NCI-H2227 (cell line): ENCODE data around the gene TUBB3.
"Not testable (repeated sequence)": the region's sequence is repeated elsewhere in the genome, so short reads cannot be mapped to it uniquely, and the experiment has no call there.

Experiments used
- DNase-seq: peaks from one replicate; lab custom pipeline; 2025; ENCODE audit not compliant: unreplicated experiment; lab: John Stamatoyannopoulos, UW

The TUBB3 gene

DNA sequence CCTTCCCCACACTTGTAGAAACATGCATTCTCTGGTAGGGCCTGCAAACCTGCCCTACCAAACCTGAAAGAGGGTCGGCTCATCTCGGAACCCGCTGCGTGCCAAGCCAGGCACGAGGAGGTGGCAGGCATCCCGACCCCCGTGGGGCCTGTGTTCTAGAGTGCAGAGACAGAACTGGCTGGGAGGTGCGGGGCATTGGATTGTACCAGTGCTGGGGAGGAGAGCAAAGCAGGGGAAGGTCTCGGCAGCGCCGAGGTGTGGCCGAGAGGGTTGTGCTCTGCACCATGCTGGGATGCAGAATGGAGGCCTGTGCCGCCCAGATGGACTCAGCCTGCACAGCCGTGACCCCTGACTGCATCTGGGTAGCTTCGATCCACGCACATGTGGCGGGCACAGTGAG lies 22.3 kb upstream of the TUBB3 start:
- no peak for DNase-seq

DNA sequence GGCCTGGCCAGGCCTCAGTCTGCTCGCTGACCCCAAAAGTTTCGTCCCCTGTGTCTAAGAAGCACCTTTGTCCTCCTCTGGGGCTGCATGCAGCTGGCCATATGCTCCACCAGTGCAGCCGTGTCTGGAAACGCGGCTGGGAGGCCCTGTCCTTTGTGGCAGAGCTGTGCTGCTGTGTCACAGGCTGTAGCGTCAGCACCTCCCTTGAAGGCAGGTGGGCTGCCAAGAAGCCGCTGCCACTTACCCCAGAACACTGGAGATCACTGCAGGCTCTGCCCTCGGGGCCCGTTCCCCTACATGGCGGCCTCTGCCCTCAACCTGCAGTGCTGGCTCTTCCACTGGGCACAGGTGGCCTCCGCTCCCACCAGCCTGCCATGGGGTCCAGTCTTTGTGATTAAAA lies 20.2 kb upstream of the TUBB3 start:
- DNase-seq: no peak

DNA sequence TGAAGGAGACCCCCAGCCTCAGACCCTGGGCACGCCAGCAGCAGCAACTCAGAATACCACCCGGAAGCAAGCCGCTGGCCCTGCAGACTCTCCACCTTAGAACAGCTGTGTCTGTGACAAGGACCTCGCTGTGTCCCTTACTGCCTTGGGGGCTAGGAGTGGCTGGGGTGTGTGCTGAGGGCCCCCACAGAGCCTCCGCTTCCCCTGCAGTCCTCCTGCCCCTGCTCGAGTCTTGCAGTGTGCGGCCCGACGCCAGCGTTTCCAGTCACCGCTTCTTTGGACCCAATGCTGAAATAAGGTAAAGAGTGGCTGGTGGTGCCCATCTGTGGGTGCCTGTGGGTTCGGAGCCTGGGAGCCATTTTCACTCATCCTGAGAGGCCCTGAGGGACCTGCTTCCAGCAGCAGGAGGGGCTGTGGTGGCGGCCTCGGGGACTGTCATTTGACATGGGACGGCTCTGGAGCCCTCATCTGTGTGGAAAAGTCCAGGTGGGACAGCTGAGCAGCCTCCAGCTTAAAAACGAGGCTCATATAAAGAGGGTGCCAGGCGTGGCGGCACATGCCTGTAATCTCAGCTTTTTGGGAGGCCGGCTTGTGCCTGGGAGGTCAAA lies 19.1 kb upstream of the TUBB3 start:
- no peak for DNase-seq

DNA sequence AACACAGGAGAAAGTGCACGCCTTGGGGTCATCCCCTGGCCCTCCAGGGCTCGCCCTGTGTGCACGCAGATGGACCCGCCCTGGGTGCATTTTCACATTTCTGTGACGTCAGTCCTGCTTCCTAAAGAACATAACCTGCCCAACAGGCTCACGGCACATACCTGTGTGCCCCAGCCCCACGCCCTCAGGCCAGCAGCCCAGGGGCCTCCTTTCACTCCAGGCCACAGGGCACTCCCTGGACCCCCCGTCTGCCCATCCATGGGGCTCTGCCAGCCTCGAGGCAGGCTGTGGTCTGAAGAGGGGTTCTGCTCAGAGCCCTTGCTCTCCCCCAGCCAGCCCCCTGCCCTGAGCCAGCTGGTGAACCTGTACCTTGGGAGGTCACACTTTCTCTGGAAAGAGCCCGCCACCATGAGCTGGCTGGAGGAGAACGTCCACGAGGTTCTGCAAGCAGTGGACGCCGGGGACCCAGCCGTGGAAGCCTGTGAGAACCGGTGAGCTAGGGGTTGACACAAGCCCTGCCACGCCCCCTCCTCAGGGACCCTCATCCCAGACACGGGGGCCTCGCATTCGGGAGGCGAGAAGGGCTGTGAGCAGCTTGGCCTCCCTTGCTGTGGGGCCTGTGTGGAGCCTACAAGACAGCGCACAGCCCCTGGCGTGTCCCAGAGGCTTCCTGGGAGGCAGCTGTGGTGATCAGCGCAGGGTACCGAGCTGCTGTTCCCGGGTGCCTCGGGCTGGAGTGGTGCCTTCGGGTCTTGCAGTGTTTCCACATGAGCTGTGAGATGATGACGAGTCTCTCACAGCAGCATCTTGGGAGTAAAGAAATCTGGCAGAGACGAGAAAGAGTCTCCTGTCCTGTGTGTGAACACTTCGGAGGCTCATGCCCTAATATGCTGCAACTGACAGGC lies 18.3 kb upstream of the TUBB3 start:
- DNase-seq: no peak

DNA sequence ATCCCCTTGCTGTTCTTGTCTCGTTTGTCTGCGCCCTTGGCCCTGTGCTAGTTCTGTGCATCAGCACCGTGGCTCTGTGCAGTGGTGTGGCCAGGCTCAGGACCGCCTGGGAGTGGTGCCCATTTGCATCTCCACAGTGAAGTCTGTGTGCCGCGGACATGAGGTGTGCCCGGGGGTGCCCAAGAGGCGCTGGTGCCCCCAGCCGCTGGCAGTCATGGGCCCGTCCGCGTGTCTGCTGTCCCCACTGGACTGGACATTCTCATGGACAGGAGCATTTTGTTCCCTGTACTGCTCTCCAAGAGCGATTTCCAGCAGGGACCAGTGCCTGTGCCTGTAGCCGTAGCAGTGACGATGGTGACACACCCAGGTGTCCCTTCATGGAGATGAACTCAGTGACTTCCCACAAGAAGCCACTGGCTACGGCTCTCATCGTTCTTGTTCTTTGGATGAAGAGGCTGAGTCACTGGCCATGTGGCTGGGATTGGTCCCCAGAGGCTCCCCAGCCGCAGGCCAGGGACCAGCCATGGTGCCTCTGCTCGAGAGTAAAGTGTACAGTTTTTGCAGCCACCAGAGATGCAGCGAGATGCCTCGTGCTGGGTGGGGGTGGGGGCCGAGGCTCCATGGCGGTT lies 17.5 kb upstream of the TUBB3 start:
- DNase-seq: no peak

DNA sequence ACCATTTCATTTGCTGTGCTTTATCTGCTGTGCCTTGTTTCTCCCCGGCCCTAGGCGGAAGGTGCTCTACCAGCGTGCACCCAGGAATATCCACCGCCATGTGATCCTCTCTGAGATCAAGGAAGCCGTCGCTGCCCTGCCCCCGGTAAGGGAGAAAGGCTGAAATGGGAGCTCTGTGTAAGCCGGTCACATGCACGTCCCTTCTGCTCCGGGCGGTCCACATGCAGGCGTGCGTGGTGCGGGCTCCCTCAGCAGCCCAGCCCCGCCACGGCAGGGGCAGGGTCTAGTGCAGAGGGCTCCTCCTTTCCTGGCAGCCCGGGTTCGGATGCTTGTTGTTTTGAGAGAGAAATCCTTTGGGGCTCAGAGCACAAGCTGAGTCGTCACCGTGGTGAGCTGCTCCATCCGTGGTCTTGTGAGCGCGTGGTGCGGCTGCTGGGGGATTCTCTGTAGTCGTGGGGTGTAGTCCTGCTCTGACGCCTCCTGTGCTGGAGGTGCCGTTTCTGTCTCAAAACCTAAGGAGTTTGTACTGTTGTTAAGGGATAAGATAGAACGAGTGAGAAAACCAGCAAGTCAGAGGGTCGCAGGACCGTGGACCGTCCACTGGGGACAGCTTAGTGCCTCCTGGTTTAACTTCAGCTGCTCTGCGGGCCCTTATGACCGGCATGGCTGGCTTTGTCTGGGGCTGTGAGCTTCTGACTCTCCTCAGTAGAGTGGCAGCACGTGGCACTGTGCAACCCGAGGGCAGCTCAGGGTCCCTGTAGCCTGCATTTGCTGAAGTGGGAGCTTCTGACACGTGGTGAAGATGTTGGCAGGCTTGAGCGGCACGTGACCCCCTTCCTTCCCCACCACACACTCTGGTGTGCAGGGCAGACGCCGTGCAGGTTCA lies 16.8 kb upstream of the TUBB3 start:
- DNase-seq: no peak

DNA sequence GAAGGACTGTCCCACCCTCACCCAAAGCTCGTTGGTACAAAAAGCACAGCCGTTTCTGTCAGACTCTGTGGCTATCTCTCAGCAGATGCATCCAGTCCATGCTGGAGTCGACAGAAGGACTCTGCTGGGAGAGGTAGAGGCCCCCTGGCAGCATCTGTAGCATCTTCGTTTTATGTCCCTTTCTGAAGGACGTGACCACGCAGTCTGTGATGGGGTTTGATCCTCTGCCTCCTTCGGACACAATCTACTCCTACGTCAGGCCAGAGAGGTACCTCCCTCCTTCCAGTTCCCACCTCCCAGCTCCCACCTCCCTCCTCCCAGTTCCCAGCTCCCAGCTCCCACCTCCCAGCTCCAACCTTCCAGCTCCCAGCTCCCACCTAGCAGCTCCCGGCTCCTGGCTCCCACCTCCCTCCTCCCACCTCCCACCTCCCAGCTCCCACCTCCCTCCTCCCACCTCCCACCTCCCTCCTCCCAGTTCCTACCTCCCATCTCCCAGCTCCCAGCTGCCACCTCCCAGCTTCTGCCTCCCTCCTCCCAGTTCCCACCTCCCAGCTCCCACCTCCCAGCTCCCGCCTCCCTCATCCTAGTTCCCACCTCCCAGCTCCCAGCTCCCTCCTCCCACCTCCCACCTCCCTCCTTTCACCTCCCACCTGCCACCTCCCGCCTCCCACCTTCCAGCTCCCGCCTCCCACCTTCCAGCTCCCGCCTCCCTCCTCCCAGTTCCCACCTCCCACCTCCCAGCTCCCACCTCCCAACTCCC lies 15.9 kb upstream of the TUBB3 start:
- DNase-seq: no peak

DNA sequence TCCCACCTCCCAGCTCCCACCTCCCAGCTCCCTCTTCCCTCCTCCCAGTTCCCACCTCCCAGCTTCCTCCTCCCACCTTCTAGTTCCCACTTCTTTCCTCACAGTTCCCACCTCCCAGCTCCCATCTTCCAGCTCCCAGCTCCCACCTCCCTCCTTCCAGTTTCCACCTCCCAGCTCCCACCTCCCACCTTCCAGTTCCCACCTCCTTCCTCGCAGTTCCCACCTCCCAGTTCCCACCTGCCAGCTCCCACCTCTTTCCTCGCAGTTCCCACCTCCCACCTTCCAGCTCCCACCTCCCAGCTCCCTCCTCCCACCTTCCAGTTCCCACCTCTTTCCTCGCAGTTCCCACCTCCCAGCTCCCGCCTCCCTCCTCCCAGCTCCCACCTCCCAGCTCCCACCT lies 14.9 kb upstream of the TUBB3 start:
- no peak for DNase-seq

DNA sequence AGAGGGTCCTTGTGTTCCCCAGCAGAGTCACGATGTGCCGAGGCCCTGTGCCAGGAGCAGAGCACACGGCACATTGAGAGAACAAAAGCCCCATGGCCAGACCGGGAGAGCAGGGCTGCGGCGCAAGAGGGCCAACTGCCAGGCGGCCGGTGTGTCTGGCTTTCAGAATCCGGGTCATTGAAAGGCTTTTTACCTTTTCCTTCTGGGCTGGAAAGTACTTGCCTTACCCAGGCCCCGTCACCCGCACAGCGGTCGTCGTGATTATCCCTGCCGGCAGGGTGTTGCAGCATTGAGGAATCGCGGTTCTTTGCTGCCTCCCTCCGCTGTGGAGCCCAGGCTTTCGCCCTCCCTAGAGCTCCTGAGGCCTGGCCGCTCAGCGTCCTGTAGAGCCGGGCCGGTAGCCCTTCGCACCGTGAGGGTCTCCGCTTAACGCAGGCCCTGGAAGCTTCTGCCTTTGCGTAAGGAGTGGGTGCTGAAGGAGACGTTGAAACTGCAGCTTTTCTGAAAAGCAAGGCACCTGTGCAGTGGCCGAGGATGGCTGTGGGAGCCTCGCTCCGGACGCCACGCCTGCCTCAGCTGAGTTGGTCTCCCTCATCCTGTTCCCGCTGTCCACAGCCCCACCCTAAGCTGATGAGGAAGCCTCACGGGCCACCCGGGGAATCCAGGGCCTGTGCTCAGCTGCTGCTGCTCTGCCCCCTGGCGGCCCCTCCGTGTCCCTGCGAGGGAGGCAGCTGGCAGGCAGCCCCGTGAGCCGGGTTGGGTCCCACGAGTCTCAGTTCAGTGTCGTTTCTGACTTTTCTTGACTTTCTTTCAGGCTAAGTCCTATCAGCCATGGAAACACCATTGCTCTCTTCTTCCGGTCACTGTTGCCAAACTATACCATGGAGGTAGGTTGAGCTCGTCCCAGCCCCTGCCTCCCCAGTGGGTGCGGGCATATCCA lies 13.1 kb upstream of the TUBB3 start:
- peak; percentile 30 for DNase-seq

DNA sequence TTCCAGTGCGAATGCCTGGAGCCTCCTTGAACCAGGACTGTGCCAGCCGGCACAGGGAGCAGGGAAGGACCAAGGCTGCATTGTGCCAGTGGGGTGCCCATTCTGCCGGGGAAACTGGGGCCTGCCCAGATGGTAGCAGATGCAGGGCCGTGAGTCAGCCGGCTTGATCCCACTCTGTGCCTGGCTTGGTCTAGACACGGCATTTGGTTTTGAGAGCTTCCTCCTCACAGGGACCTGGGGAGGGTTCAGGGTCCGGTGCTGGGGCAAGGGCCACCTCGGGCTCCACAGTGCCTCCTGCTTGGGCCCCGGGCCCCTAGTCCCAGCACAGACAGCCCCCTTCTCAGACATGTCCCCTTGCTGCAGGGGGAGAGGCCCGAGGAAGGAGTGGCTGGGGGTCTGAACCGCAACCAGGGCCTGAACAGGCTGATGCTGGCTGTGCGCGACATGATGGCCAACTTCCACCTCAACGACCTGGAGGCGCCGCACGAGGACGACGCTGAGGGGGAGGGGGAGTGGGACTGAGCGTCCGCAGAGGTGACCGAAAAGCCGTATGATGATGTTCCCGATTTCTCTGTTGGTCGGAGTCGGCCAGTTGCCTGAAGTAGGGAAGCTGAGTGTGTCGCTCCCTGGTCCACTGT lies 12.3 kb upstream of the TUBB3 start:
- DNase-seq: no peak

DNA sequence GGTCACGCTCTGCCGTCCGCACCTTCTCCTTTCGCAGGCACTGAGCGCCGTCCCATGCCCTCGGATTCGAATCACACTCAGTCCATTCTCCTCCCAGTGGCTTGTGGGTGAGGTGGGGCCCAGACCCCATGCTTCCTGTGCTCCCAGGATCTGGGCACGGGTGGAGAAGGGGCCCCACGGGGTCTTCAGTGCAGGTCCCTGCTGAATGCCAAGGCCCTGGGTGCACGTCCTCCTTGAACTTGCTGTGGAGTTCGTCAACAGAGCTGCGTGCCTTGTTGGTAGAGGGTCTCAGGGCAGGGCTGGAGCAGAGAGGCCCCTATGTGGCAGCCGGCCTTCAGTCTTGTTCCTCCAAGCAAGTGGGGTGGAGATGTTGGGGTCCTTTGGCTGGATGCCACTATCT lies 11.8 kb upstream of the TUBB3 start:
- no peak for DNase-seq

DNA sequence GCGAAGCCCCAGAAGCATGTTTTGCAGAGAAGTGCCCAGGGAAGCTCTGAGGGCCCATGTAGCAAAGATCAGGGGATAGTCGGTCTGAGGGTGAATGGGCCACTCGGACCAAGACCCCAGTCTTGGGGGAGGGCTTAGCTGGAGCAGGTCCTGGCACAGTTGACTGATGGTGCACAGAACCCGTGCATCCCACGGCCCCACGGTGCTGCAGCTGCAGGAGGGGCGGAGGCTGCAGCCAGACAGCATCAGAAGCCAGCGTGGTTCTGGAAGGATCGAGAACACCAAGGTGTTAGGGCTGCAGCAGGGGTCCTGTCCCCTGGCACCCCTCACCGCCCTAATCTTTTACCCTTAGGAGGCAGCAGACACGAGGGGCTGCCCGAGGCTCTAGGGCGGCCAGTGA lies 11.0 kb upstream of the TUBB3 start:
- no peak for DNase-seq

DNA sequence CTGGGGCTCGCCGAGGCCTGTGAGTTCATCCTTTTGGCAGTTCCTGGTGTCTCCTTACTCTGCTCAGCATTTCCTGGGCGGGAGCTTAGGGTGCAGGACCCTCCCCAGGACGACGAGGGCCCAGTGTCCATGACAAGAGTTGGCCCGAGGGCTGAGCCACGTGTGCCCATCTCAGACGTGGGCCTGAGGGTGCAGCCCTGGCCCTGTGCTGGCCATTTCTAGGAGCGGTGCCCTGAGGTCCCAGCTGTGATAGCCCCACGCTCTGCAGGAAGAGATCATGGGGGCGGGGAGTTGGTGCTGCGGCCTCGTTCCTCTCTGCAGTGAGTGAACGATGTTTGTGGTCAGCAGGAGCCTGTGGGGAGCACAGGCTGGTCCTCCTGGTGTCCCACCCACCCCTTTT lies 10.5 kb upstream of the TUBB3 start:
- DNase-seq: no peak

DNA sequence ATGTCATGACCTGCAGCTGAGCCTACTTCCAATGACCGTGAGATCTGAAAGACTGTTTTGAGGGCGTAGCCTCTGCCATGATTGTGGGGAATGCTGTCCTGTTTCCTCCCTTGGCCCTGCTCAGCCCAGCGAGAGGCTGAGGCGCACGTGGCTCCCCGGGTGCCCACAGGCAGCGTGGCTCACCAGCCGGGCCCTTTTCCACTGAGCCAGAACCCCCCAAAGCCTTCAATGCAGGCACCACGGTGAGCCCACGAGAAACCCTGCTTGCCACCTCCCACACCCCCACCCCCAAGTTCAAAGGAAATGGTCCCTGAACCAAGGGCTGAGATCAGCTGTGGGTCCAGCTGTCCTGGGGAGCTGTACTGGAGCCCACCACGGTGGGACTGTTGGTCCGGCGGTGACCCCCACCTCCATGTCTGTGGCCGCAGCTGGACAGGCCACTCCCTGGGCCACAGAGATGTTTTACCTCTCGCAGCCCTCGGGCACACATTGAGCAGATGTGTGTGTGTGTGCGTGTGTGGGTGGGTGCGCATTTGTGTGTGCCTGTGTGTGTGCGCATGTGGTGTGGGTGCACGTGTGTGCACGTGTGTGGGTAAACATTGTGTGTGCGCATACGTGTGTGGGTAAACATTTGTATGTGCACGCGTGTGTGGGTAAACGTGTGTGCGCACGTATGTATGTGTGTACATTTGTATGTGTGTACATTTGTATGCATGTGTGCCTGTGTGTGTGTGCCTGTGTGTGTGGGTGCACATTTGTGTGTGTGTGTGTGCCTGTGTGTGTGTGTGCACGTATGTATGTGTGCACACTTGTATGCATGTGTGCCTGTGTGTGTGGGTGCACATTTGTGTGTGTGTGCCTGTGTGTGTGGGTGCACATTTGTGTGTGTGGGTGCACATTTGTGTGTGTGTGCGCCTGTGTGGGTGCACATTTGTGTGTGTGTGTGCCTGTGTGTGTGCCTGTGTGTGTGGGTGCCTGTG lies 9.4 kb upstream of the TUBB3 start:
- no peak for DNase-seq

DNA sequence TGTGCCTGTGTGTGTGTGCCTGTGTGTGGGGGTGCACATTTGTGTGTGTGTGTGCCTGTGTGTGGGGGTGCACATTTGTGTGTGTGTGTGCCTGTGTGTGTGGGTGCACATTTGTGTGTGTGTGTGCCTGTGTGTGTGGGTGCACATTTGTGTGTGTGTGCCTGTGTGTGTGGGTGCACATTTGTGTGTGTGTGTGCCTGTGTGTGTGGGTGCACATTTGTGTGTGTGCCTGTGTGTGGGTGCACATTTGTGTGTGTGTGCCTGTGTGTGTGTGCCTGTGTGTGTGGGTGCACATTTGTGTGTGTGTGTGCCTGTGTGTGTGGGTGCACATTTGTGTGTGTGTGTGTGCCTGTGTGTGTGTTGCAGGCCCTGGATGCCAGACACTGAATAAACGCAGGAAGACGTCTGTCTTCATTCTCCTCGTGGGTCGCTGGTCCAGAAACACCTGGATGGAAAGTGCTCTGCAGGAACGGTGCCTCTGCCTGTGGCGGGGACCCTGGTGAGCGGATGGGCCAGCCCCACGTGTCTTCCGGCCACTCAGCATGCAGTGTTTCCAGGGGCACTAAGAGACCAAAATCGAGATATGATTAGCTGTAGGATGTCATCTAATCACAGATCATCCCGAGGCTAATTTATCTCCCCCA lies 8.4 kb upstream of the TUBB3 start:
- not testable (repeated sequence) for DNase-seq

DNA sequence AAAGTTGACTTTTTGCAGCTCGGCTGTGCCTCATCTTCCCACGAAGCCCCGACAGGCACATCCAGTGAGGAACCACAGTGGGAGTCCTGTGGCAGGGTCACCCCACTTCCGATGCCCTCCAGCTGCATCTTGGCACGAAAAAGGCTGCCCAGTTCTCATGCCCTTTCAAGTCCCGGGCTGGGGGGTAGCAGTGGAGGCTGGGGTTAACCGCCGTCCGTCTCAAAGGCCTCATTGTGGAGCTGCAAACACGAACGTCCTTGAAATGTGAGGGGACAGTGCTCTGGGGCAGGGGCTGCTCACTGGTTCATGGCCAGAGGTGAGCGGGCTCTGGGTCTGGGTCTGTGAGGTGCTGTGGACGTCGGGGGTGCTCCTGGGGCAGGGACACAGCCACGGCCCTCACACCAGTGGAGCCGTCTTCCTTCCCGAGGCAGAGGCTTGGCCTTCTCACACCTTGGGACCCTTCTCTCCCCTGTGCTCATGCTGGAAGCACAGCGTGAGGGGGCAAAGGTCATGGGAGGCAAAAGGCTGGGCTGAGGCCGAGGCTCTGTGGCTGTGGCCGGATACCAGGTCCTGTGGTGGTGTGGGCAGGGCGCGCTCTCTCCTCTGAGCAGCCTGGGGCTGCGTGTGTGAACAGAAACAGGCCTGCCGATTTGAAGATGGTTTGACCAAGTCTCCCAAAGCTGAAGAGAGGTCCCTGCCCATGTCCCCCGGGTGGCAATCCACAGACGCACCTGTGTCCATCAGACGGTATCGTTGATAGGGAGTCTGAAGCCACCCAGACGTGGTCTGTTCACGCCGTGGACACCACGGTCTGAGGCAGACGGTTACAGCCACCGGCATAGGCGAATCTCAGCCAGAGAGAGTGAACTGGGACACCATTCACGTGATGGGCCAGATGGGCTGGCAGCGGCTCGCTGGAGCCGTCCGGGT lies 7.6 kb upstream of the TUBB3 start:
- DNase-seq: no peak
